ENCODE data around the gene SENP7.

Gene SENP7

GRCh38 chr3:101423984-101424888, 88.8 kb downstream of the SENP7 start:
- DNase-seq = no peak

DNA sequence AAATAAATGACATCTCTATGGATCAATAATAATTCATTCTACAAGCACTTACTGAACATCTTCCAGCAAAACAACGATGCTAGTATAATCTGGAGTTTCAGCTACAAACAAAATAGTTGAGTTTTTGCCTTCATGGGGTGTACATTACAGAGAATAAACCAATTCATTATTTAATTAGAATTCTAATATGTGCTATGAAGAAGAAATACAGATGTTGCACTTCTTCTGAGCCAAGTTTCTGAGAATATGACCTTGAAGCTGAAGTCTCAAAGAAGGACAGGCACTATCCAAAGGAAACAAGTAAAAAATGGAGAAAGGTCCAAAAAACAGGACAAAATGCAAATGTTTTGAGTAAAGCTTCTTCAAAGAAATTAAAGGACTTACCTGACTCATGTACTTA, 94.2 kb downstream of the SENP7 start:
- no peak for DNase-seq

- DNase-seq = no peak
Observed at GRCh38 chr3:101414121-101414520, 98.9 kb downstream of the SENP7 start.

DNA sequence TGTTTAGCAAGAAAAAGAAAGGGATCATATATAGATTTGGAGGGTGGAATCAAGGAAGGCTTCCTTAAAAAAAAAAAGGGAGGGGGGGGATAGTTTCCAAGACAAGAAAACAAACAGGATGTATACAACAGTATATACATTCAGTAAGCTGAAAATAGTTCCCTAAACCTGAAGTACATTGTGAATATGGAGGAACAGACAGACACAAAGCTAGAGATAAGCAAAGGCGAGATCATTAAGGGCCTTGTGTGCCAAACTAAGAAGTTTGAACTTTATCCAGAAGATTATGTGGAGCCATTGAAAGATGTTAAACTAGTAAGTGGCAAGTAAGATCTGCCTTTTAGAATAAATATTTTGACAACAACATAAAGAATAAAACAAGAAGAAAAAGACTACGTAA, 99.4 kb downstream of the SENP7 start:
- no peak for DNase-seq

DNA sequence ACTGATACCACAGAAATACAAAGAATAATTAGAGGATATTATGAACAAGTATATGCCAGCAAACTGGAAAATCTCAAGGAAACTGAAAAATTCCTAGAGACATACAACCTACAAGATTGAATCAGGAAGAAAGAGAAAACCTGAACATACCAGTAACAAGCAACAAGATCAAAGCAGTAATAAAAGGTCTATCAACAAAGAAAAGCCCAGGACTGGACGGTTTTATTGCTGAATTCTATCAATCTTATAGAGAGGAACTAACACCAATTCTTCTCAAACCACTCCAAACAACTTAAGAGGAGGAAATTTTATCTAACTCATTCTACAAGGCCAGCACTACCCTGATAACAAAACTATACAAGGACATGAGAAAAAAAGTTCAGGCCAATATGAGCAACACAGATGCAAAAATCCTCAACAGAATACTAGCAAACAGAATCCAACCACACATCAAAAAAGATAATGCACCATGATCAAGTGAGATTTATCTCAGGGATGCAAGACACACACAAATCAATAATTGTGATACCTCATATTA, 121.5 kb downstream of the SENP7 start:
- no peak for DNase-seq

- DNase-seq = no peak
Observed at GRCh38 chr3:101388706-101389105, 124.3 kb downstream of the SENP7 start.

DNA sequence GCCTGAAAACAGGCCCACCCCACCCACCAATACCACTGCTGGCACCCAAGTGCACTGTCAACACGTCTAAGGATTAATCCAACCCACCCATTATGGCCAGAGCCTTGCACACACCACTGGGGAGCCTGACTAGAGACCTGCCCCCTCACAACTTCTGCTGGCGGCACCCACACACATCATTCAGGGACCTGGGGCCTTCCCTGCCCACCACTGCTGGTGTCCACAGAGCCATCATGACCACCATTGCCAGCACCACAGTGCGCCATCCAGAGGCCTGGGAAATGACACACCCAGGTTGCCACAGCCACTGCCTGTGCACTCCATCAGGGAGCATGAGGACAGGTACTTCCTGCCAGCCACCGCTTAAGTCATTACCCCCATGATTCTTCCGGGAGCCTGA, 125.7 kb downstream of the SENP7 start:
- DNase-seq = no peak

DNA sequence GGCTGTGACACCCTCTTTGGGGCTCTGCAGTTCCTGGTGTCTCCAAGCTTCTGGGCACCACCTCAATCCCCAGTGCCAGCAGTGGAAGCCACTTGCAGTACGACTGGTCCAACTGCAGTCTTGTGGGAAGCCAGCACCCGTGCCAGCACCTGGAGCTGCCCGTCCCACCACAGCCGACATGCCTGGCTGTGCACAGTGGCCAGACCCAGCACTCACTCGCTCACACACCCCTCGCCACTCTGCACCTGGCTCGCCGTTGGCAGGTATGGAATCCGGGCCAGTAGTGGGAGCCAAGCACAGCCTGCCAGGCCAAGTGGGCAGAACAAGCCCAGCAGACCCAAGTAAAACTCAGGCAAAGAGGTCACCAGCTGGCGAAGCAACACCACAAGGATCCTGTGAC, 128.6 kb downstream of the SENP7 start:
- DNase-seq = no peak

GRCh38 chr3:101383656-101384055, 129.4 kb downstream of the SENP7 start:
- DNase-seq = no peak

DNA sequence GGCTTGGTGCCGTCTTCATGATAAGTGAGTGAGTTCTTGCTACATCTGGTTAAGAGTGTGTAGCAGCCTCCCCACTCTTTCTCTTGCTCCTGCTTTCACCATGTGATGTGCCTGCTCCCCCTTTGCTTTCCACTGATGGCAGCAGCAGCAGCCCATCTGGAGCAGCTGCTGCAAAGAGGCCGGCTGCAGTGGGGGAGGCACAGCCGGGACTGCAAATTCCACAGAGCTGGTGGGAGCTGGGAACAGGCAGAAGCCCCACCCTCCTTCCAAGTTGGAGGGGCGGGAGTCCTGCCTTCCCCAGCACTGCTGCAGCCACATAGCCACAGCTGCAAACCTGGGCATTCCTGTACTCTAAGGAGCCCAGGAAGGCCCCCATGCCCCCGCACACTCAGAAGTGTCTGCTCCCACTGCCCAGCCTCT, 129.8 kb downstream of the SENP7 start:
- no peak for DNase-seq

GRCh38 chr3:101381809-101382208, 131.2 kb downstream of the SENP7 start:
- DNase-seq = peak; percentile 37

- DNase-seq = peak; percentile 88
Observed at GRCh38 chr3:101379658-101380376, 133.2 kb downstream of the SENP7 start.

DNA sequence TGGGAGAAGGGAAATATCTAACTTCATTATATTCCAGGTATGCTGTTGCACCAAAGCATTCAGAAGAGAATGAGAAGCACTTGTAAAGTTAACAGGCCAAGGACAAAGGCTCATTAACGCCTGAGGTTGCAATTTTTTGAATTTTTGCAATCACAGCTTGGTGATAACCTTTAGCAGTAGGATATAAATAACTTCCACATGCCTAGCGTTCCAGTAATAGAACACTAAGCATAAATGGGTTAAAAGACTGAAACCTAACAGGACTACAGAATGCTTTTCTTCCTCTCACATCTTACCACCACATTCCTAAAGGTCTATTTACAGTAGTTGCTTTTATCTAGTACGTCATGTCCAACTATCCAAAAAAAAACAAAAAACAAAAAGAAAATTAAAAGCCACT, 135.2 kb downstream of the SENP7 start:
- DNase-seq = no peak

- DNase-seq = no peak
Observed at GRCh38 chr3:101377209-101377608, 135.8 kb downstream of the SENP7 start.

DNA sequence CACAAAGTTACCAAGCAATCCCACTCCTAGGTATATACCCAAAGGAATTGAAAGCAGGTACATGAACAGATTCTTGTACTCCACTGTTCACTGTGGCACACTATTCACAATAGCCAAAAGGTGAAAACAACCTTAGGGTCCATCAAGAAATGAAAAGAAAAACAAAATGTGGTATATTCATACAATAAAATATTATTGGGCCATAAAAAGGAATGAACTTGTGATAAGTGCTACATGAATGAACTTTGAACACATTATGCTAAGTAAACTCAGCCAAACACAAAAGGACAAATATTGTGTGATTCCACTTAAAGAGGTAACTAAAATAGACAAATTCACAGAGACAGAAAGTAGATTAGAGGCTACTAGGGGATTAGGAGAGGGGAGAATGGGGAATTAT, 137.4 kb downstream of the SENP7 start:
- no peak for DNase-seq

GRCh38 chr3:101362406-101362805, 150.6 kb downstream of the SENP7 start:
- DNase-seq = no peak

GRCh38 chr3:101351829-101352228, 161.2 kb downstream of the SENP7 start:
- no peak for DNase-seq

DNA sequence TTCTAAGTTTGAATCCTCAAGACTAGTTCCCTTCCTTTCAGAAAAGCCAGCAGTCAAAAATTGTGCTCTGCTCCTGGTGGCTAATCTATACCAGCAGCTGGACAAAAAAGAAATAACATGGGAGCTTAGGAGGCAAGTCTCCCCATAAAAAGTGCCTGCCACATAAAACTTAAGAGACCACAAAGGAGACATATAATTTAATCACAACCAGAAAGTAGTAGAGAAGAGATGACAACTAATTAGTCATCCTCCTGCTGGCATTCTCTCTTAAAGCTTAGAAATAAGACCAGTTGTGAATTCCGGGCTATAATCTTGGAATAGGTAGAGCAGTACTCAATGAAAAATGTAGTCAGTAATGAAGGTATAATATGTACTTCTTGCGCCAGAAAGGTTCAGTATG, 172.4 kb downstream of the SENP7 start:
- no peak for DNase-seq

DNA sequence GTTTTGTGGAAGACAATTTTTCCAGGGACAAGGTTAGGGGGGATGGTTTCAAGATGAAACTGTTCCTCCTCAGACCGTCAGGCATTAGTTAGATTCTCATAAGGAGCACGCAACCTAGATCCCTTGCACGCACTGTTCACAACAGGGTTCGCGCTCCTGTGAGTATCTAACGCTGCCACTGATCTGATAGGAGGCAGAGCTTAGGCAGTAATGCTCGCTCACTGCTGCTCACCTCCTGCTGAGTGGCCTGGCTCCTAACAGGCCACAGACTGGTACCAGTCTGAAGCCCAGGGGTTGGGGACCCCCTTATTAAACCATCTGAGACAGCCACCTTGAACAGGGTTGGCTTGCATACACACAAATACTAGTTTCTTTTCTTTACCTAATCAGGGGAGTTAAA, 179.1 kb downstream of the SENP7 start:
- no peak for DNase-seq

GRCh38 chr3:101329016-101329673, 183.9 kb downstream of the SENP7 start:
- DNase-seq = no peak

DNA sequence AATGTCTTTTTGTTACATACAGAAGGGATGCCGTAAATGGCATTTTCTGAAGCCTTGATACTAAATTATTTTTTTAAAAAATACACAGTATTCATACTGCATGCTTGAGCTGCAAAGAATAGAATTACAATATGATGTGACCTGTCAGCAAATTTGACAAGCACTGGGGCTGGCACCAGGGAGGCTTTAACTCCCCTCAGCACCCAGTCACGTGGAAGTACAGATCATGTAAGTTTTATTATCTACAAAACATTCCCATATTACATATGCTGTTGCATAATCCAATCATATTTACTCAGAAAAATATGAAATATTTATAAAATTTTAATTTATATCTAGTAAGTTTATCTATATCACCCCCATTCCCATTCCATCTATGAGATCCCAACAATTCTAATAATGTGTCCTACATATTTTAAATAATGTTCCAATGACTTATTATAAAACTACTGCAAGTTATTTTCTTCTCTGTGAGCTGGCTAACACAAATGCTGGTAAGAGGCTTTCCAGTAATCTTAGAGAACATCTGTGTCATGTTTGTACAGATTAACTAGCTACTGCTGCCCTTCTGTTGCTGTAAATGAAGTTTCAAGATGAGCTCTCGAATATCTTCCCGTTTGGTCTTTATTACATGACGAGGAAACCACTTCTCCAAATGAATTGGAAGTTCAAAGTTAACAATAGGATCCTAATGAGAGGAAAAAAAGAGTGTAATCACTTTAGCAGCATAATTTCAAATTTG, 187.4 kb downstream of the SENP7 start:
- DNase-seq = no peak

DNA sequence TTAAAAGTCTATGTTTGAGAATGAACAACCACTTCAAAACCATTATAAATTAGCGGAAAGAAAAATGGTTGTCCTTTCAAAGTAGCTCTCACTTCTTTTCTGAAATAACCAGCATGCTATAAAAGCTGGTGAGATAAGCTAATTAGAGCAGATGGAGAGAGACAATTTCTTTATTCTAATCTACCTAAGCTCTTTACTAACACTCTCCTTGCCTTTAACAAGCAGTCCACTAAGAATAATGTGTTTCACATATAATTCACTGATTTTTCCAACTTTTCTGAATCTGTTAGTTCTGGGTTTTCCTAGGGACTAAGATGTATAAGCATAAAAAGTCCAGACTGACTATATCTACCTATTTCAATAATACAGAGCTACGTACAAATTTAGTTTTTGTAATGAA, 192.5 kb downstream of the SENP7 start, which contains the start of gene IMPG2:
TSS of gene IMPG2 (minus strand) at position 101 of the 400 bp plus-strand sequence. CDS start 203 bp downstream, outside the sequence.
- no peak for DNase-seq

GRCh38 chr3:101319531-101319930, 193.5 kb downstream of the SENP7 start:
- no peak for DNase-seq

Data from MV-4-11 (cell line).